SIG-M5 treated with dmso at 0.1 percent for 504 hours (cell line): Measurements from ENCODE around the gene EXOC5.
"Not testable (repeated sequence)": the region's sequence is repeated elsewhere in the genome, so short reads cannot be mapped to it uniquely, and the experiment has no call there.

Experiments used
- DNase-seq: peaks from one replicate; lab custom pipeline; 2025; ENCODE audit not compliant: unreplicated experiment; lab: John Stamatoyannopoulos, UW

The EXOC5 gene

GRCh38 chr14:57259672-57260071 lies 9.0 kb downstream of the EXOC5 start:
- DNase-seq = no peak

- DNase-seq = not testable (repeated sequence)
These were observed 10.5 kb downstream of the EXOC5 start for GRCh38 chr14:57258221-57258620.

GRCh38 chr14:57254884-57255283 lies 13.8 kb downstream of the EXOC5 start:
- no peak for DNase-seq

GRCh38 chr14:57246933-57247657 lies 21.6 kb downstream of the EXOC5 start:
- no peak for DNase-seq

GRCh38 chr14:57245941-57246340 lies 22.8 kb downstream of the EXOC5 start:
- DNase-seq = no peak

GRCh38 chr14:57244106-57244505 lies 24.6 kb downstream of the EXOC5 start:
- DNase-seq = no peak

- no peak for DNase-seq
These were observed 25.4 kb downstream of the EXOC5 start for GRCh38 chr14:57243320-57243719.

GRCh38 chr14:57240115-57240514 lies 28.6 kb downstream of the EXOC5 start:
- not testable (repeated sequence) for DNase-seq

- no peak for DNase-seq
These were observed 36.7 kb downstream of the EXOC5 start for GRCh38 chr14:57232006-57232405.

- DNase-seq = not testable (repeated sequence)
These were observed 40.4 kb downstream of the EXOC5 start for GRCh38 chr14:57228320-57228719.

- DNase-seq = no peak
These were observed 41.6 kb downstream of the EXOC5 start for GRCh38 chr14:57227083-57227482.

- DNase-seq = no peak
These were observed 46.8 kb downstream of the EXOC5 start for GRCh38 chr14:57221931-57222330.

- DNase-seq = no peak
These were observed 55.8 kb downstream of the EXOC5 start for GRCh38 chr14:57212919-57213318.

- no peak for DNase-seq
These were observed 59.1 kb downstream of the EXOC5 start for GRCh38 chr14:57209561-57209960.

GRCh38 chr14:57205938-57206337 lies 62.8 kb downstream of the EXOC5 start:
- DNase-seq = no peak

- DNase-seq = not testable (repeated sequence)
These were observed 66.0 kb downstream of the EXOC5 start for GRCh38 chr14:57202672-57203071.

GRCh38 chr14:57199921-57200320 lies 68.8 kb downstream of the EXOC5 start:
- no peak for DNase-seq

GRCh38 chr14:57189070-57189469 lies 79.6 kb downstream of the EXOC5 start:
- DNase-seq = no peak

GRCh38 chr14:57182760-57183503 lies 85.8 kb downstream of the EXOC5 start:
- DNase-seq = peak; percentile 21

- DNase-seq = no peak
These were observed 89.4 kb downstream of the EXOC5 start for GRCh38 chr14:57179273-57179672.

GRCh38 chr14:57174466-57174865 lies 94.2 kb downstream of the EXOC5 start:
- no peak for DNase-seq

GRCh38 chr14:57171903-57172302 lies 96.8 kb downstream of the EXOC5 start:
- no peak for DNase-seq
